HEK293T (cell line): ENCODE measurements around the gene TUG1.

Experiments
- CTCF ChIA-PET: fragments of 350-600 bp; formaldehyde crosslinking; extraction: SDS; loops from one replicate; lab custom pipeline; 2021; ENCODE audit warnings: antibody characterized with exemption, inconsistent platforms; lab: Yijun Ruan, JAX
- POLR2A ChIA-PET: fragments of 350-600 bp; formaldehyde crosslinking; extraction: SDS; loops from one replicate; lab custom pipeline; 2020; ENCODE audit warnings: antibody characterized with exemption, inconsistent platforms; lab: Yijun Ruan, JAX
- DNase-seq: peaks from one replicate; pipeline ENCODE4 v3.0.0; 2012; ENCODE audit warnings: mixed read lengths; ENCODE audit errors: extremely low spot score
- ARNT ChIP-seq: fragments of 450-650 bp; IDR thresholded peaks from 2 replicates; pipeline ENCODE4 v1.6.1; 2017; ENCODE audit warnings: mild to moderate bottlenecking
- BHLHE40 ChIP-seq: fragments of 450-650 bp; IDR thresholded peaks from 2 replicates; pipeline ENCODE4 v1.6.1; 2016; ENCODE audit warnings: mild to moderate bottlenecking, moderate library complexity, borderline replicate concordance
- CTBP1 ChIP-seq: fragments of 450-650 bp; IDR thresholded peaks from 2 replicates; pipeline ENCODE4 v1.6.1; 2016; ENCODE audit warnings: borderline replicate concordance
- FOXM1 ChIP-seq: fragments of 450-650 bp; IDR thresholded peaks from 2 replicates; pipeline ENCODE4 v1.6.1; 2017; ENCODE audit warnings: mild to moderate bottlenecking, borderline replicate concordance
- HDGF ChIP-seq: fragments of 450-650 bp; IDR thresholded peaks from 2 replicates; pipeline ENCODE4 v1.6.1; 2017; ENCODE audit warnings: antibody characterized with exemption, borderline replicate concordance
- L3MBTL2 ChIP-seq: fragments of 450-650 bp; conservative IDR thresholded peaks from 2 replicates; pipeline ENCODE4 v1.6.1; 2016; ENCODE audit warnings: mild to moderate bottlenecking
- NFRKB ChIP-seq: fragments of 450-650 bp; IDR thresholded peaks from 2 replicates; pipeline ENCODE4 v1.6.1; 2016; ENCODE audit warnings: mild to moderate bottlenecking, moderate library complexity
- PKNOX1 ChIP-seq: fragments of 450-650 bp; IDR thresholded peaks from 2 replicates; pipeline ENCODE4 v1.6.1; 2016
- SP1 ChIP-seq: fragments of 450-650 bp; IDR thresholded peaks from 2 replicates; pipeline ENCODE4 v1.6.1; 2017
- SUZ12 ChIP-seq: fragments of 450-650 bp; IDR thresholded peaks from 2 replicates; pipeline ENCODE4 v1.6.1; 2016; ENCODE audit warnings: mild to moderate bottlenecking
- TARDBP ChIP-seq: fragments of 450-650 bp; IDR thresholded peaks from 2 replicates; pipeline ENCODE4 v1.6.1; 2016
- ZNF384 ChIP-seq: fragments of 450-650 bp; IDR thresholded peaks from 2 replicates; pipeline ENCODE4 v1.6.1; 2016

The TUG1 gene

GRCh38 chr22:31022516-31022915 is 53.5 kb downstream of the TUG1 start:
- no peak for DNase-seq
- TF ChIP-seq CTBP1 (no peak), L3MBTL2 (no peak), SP1 (no peak), SUZ12 (no peak), NFRKB (no peak), FOXM1 (no peak), ZNF384 (no peak), HDGF (no peak), PKNOX1 (no peak), TARDBP (no peak), BHLHE40 (no peak), ARNT (no peak)
- ChIA-PET CTCF (interaction anchor here (1.0 kb wide), 1 partner anchor 9 kb away, joined by 4 read pairs; no protein-coding TSS in a partner anchor), POLR2A (interaction anchor here (1.4 kb wide), 1 partner anchor 53 kb away, joined by 3 read pairs; the partner anchor contains the start of genes MORC2 and TUG1)
